Measurements from ENCODE around the gene ZC3H7A. TPM values are rescaled to one million over a fixed set of nuclear protein-coding genes. Genes with fewer than 3 reads are reported as not detected.

Gene ZC3H7A
- total RNA-seq, 1 experiment from 2014 or later: 45.9 TPM

DNA sequence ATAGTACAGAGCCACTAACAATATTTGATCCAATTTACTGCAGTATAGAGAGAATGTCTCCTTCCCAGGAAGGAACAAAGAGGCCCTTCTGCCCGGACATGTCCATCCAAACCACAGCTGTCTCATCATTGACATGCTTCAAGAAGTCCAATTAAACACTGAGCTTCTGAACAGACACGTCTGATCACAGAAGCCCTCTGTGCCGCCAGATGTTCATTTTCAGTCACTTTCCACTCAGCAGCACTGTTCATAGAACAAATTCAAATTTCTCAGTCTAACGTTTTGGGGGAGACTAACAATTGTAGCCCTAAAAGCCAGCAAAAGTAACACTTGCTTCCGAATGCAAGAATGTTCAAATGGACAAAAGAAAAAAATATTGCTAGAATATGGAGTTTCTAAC is 15.3 kb downstream of the ZC3H7A start:
- peaks cover 4% of the 10 kb centered on the region for H3K36me3 Mint-ChIP-seq
- CTCF ChIA-PET: interaction anchor here (3.6 kb wide), 1 partner anchor 15 kb away, joined by 16 read pairs; the partner anchor contains the start of gene ZC3H7A
- no peak overlapping the region for H3K4me3 Mint-ChIP-seq
- no peaks in the 10 kb centered on the region for H3K9me3 Mint-ChIP-seq
- H3K4me1 Mint-ChIP-seq: peaks cover 15% of the 10 kb centered on the region
- ATAC-seq: no peak
- H3K27ac Mint-ChIP-seq: peak overlapping the region; percentile 95
- POLR2A ChIA-PET: interaction anchor here (0.5 kb wide), 1 partner anchor 47 kb away, joined by 5 read pairs; no protein-coding TSS in a partner anchor
- DNase-seq (ENCODE audit: low spot score): no peak
- TF ChIP-seq MYBL2 (CRISPR knock-in tag; IDR thresholded peaks at IDR 0.05) (no peak), JUN (CRISPR knock-in tag; IDR thresholded peaks at IDR 0.05) (no peak), RELA (CRISPR knock-in tag; IDR thresholded peaks at IDR 0.05; ENCODE audit: borderline replicate concordance) (no peak), GABPB1 (CRISPR knock-in tag; IDR thresholded peaks at IDR 0.05) (no peak)
- no peaks in the 10 kb centered on the region for H3K27me3 Mint-ChIP-seq (ENCODE audit: low read depth)

DNA sequence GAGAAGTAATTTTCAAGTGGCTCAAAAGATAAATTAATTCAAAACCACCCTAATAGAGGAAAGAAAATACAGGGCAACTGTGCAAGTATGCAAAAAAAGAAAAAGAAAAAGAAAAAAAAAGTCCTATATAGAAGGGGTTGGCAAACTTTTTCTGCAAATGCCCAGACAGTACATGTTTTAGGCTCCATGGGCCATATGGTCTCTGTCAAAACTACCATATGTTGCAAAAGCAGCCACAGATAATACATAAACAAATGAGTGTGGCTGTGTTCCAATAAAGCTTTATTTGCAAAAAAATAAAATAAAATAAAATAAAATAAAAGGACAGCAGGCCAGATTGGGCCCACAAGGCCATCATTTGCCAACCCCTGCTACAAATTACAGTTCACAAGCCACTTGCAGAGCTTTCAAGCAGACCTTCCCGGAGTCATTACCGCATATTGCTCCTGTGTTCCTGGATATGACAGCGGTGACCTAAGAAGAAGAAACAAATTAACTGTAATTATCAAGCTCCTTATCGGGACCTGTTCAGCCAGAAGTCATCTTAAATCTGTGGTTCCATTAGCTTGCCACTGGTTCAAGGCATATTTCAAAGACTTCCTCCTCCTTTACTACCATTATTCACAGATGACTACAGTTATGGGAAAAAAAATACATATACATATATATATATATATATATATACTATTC is 15.9 kb downstream of the ZC3H7A start:
- CTCF ChIA-PET: interaction anchor here (0.8 to 3.6 kb wide), 2 partner anchors 16 to 32 kb away, joined by 3 to 16 read pairs; partner anchors contain the start of gene ZC3H7A
- POLR2A ChIA-PET: interaction anchor here (0.5 kb wide), 1 partner anchor 48 kb away, joined by 5 read pairs; no protein-coding TSS in a partner anchor
- no peak for TF ChIP-seq ZBTB21 (CRISPR knock-in tag; IDR thresholded peaks at IDR 0.05; ENCODE audit: borderline replicate concordance)
- peaks cover 13% of the 10 kb centered on the region for H3K4me1 Mint-ChIP-seq
- ATAC-seq (no peak), DNase-seq (ENCODE audit: low spot score) (no peak)
- H3K9me3 Mint-ChIP-seq: no peaks in the 10 kb centered on the region
- no peak overlapping the region for H3K4me3 Mint-ChIP-seq
- peaks cover 8% of the 10 kb centered on the region for H3K36me3 Mint-ChIP-seq
- peak overlapping the region; percentile 69; the same call in 1 of the 2 replicates for H3K27ac Mint-ChIP-seq
- no peaks in the 10 kb centered on the region for H3K27me3 Mint-ChIP-seq (ENCODE audit: low read depth)

DNA sequence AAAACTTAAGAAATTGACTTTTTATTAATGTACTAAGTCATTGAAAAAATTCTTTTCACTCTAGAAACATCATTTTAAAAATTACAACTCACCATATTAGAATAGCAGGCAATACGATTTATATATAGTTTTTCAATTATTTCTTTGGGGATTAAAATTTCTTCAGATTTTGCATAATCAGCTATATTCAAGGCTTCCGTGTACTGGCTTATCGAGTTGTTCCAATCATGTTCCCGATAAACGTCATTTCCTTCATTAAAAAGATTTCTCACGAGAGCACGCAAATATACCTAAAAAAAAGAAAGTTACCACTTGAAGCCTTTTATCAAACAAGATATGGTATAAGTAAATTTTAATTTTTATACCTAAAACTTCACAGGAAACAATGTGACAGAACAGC is 18.0 kb downstream of the ZC3H7A start:
- H3K27me3 Mint-ChIP-seq (ENCODE audit: low read depth): no peaks in the 10 kb centered on the region
- no peak overlapping the region for H3K27ac Mint-ChIP-seq
- ChIA-PET CTCF (no interaction called here), POLR2A (no interaction called here)
- H3K36me3 Mint-ChIP-seq: peaks cover 20% of the 10 kb centered on the region
- DNase-seq (ENCODE audit: low spot score) (no peak), ATAC-seq (no peak)
- H3K4me3 Mint-ChIP-seq: no peak overlapping the region
- no peaks in the 10 kb centered on the region for H3K9me3 Mint-ChIP-seq
- peaks cover 13% of the 10 kb centered on the region for H3K4me1 Mint-ChIP-seq
- TF ChIP-seq ESRRA (CRISPR knock-in tag; IDR thresholded peaks at IDR 0.05; ENCODE audit: borderline replicate concordance): no peak
- TF ChIP-seq, protein P1, sequence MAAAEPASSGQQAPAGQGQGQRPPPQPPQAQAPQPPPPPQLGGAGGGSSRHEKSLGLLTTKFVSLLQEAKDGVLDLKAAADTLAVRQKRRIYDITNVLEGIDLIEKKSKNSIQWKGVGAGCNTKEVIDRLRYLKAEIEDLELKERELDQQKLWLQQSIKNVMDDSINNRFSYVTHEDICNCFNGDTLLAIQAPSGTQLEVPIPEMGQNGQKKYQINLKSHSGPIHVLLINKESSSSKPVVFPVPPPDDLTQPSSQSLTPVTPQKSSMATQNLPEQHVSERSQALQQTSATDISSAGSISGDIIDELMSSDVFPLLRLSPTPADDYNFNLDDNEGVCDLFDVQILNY (CRISPR knock-in tag; IDR thresholded peaks at IDR 0.05): no peak
- TF ChIP-seq NR3C1 (CRISPR knock-in tag; conservative IDR thresholded peaks at IDR 0.05; ENCODE audit: low read depth): no peak
- no peak for TF ChIP-seq ZNF416 (CRISPR knock-in tag; IDR thresholded peaks at IDR 0.05)
- TF ChIP-seq SMAD4 (CRISPR knock-in tag; IDR thresholded peaks at IDR 0.05): no peak
- no peak for TF ChIP-seq ZNF281 (CRISPR knock-in tag; IDR thresholded peaks at IDR 0.05)
- no peak for TF ChIP-seq GRHL2 (CRISPR knock-in tag; IDR thresholded peaks at IDR 0.05; ENCODE audit: insufficient replicate concordance, severe bottlenecking)
- TF ChIP-seq TEAD4 (CRISPR knock-in tag; IDR thresholded peaks at IDR 0.05): no peak
- TF ChIP-seq ELF4 (CRISPR knock-in tag; IDR thresholded peaks at IDR 0.05; ENCODE audit: low read depth): no peak
- TF ChIP-seq AR (CRISPR knock-in tag; IDR thresholded peaks at IDR 0.05): no peak
- TF ChIP-seq CREM (CRISPR knock-in tag; IDR thresholded peaks at IDR 0.05): no peak
- TF ChIP-seq FOXP1 (CRISPR knock-in tag; IDR thresholded peaks at IDR 0.05; ENCODE audit: borderline replicate concordance): no peak
- TF ChIP-seq AFF4 (CRISPR knock-in tag; IDR thresholded peaks at IDR 0.05; ENCODE audit: borderline replicate concordance): no peak
- TF ChIP-seq ZNF396 (CRISPR knock-in tag; IDR thresholded peaks at IDR 0.05; ENCODE audit: borderline replicate concordance): no peak
- no peak for TF ChIP-seq ZNF671 (CRISPR knock-in tag; IDR thresholded peaks at IDR 0.05)
- no peak for TF ChIP-seq MYBL2 (CRISPR knock-in tag; IDR thresholded peaks at IDR 0.05)
- TF ChIP-seq, protein P2, sequence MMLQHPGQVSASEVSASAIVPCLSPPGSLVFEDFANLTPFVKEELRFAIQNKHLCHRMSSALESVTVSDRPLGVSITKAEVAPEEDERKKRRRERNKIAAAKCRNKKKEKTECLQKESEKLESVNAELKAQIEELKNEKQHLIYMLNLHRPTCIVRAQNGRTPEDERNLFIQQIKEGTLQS (CRISPR knock-in tag; conservative IDR thresholded peaks at IDR 0.05): no peak
